Fibroblast of skin of left quadriceps (primary cell): ENCODE results near the gene RIPK3.
"Not testable (repeated sequence)": the region's sequence is repeated elsewhere in the genome, so short reads cannot be mapped to it uniquely, and the experiment has no call there.

Experiments
- DNase-seq, 2 experiments: peaks; one replicate each; pipeline ENCODE4 v3.0.0-alpha.2; 2013; ENCODE audit warnings: low read depth in 2 of 2

RIPK3 gene

DNA sequence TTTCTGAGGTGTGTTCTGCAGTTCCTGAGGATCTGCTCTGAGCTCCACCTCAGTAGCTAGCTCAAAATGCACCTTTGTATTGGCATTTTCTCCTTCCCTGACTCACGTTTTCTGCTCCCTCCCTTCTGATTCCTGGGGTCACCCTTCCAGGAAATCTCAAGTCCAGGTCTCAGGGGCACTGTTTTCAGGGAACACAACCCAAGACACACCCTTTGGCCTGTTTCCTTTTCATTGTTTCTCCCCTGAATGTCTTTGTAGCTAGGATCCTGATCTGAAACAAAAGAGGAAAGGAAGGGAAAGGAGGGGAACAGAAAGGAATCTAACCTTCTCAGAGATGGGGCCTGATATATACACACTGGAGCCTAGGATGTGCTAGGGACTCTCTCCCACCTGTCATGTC is 7.3 kb upstream of the RIPK3 start:
- no peak for DNase-seq

DNA sequence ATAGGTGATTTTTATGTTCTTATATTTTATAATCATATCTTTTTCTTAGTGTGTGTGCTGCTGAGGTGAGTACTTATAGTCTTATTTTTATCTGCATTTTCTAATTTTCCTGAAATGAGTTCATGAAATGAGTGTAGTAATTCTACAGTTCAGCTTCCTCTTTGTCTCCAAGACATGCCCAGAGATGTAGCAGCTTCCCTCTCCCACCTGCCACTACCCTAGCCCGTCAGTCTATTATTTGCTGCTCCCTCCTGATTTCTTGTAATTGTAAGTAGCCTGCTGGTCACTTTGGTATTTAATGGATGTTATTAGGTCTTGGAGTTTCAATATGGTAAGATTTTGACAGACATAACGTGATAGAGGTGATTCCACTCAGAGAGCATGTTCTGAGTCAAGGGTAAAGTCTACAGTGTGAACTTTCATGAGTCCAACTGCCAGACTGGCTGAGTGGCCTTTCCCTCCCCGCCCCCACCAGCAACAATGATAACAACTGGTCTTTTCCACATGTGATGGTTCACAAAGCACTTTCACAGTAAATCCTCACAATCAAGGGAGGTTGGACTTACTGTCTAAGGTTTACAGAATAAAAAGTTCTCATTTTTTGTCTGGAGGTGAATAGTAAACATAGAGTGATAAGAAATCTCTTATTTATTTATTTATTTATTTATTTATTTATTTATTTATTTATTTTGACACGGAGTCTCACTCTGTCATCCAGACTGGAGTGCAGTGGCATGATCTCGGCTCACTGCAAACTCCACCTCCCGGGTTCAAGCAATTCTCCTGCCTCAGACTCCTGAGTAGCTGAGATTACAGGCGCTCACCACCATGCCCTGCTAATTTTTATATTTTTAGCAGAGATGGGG is 4.2 kb upstream of the RIPK3 start:
- no peak for DNase-seq

DNA sequence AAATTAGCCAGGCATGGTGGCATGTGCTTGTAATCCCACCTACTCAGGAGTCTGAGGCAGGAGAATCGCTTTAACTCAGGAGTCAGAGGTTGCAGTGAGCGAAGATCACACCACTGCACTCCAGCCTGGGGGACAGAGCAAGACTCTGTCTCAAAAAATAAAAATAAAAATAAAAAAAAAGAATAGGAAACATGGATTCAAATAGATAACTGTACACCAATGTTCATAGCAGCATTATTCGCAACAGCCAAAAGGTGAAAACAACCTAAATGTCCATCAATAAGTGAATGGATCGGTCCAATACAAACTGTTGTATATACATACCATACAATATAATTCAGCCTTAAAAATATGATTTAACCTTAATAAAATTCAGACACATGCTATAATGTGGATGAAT is 3.1 kb upstream of the RIPK3 start:
- DNase-seq = no peak

DNA sequence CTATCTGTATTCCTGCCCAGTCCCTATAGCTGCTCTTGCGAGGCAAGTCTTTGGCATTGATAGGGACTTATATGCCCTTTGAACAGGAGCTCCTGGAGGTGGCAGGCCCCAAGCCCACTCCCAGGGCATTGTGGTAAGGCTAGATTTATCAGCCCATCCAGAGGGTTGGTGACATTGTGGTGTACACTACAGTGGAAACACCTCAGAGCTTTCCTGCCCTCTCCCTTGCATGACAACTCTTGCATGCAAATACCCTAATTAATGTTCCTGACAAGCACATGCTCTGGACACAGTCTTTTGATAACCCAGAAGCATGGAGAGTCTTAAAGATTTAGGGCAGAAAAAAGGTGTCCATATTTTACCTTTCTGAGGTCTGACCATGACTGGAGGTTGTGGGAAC is 815 bp upstream of the RIPK3 start:
- no peak for DNase-seq

DNA sequence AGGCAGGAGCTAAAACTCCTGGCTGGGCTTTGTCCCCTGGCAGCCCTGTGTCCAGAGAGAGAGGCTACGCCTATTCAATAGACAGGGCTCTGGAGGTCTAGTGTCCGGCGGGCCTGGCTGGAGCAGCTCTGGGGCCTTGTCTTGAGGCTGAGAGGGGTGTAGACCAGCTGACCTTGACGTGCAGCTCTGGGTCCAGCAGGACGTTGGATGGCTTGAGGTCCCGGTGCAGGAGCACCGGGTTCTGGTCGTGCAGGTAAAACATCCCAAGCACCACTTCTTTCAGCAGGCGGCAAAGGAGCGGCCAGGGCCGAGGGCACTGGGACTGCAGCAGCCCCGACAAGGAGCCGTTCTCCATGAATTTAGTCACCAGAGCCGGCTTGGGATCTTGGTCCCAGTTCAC is 948 bp downstream of the RIPK3 start:
- no peak for DNase-seq

DNA sequence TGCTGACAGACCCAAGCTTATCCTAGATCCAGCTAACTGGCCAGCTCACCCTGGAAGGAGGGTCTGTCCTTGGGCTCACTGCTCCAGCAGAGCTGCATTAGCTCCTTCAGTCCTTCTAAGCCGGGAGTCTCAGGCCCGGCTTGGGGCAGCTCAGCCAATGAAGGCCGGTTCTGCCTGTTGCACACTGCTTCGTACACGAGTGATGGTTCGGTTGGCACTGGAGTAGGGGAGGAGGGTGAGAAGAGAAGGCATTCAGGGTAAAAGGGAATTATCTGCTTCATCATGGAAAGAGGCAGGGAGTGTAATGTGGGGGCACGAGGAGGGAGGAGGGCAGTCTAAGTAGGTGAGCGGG is 2.0 kb downstream of the RIPK3 start:
- no peak for DNase-seq

DNA sequence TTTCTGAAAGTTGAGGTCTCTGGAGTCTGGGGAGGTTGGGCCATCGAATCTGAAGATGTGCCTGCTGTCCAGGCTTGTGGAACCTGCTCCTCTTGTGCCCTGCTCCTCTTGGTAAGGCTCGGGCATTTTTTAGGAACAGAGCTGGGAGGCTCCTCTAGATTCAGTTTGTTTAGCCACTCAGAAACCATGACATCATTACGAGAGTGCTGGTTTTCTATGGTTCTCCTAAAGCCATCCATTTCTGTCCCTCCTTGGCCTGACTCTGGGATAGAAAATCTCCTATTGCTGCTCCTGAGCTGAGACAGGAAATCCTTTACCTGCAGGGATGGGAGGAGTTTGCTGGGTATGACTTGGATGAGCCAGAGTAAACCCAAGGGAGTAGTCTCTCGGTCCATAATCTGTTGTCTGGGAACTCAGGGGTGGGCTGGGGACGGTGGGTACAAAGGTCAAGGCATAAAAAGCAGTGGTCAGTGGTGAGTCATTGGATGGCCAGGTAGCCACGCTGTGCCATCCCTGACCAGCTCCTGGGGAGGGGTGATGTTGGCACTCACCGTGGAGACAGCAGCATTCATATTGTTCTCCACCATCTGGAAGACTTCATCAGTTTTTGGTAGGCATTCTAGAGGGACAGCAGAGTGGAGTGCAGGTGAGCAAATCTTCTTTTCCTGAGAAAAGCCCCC is 2.5 kb downstream of the RIPK3 start:
- DNase-seq = no peak

DNA sequence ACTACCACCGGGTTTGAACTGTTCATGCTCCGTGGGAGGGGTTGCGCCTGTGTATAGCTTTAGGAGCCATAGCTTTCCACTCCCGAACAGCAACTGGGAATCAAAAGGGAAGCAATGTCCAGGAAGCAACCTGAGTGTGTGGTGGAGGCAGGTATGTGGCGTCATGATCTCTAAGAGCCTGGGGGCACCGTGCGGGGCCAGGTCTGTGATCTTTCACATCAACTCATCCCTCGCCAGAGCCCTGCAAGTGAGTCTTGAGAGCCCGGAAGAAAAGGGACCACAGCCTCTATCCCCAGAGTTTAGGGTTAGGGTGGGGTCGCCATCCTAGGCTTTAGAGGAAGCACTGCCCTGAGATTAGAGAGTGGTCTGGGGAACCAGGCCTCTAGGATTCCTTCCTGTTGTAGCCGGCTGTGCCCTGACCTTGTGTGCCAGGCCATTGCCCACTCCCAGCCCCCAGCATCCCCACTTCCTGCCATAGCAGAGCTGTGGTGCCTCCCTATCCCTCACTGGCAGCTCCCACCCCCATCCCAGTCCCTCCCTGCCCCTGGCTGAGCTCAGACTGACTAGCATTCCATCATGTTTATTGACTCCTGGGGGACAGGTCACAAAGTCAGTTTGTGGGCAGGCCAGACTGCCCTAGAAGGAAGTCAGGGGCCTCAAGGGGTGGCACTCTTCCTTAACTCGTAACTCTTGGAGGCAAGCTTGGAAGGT is 4.2 kb downstream of the RIPK3 start:
- DNase-seq = no peak

DNA sequence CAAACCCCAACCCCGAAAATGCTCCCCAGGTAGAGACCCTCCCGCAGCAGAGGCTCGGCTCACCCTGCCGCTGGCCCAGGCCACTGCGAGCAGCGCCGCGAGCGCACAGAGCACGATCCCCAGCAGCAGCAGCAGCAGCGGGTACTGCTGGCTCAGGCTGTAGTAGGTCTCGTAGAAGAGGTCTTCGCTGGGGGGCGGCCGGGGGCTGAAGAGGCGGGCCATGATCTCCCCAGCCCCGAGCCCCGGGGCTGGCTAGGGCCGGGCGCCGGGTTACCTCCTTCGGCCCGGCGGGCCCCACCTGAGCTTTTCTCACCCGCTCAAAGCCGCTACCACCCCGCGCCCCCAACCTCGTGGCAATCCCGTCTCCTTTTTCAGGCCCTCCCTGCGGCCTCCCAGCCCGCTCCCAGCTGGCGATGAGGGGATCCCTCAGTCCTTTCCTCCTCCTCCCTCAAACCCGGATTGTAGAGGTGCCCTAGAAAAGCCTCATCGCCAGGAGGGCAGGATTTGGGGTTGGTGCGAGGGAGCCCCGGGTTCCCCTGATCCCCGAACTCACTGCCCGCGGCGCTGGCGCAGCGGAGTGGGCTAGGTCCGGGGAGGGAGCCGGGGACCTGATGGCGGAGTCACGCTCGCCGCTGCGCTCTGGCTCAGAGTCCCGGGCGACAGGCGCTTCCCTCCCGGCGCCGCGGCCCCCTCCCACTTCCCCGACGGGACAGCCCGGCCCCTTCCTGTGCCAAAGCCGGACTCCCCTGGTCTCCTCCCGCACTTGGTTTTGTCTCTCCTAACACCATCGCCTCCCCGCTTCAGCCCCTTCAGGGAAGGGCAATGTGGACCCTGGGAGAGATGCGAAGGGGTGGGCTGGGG is 5.1 kb downstream of the RIPK3 start, which contains the start of gene ADCY4:
Gene ADCY4, minus strand, starts transcription at position 641 of the 861 bp plus-strand sequence. Its CDS starts 419 bp downstream, at position 222.
- no peak for DNase-seq

DNA sequence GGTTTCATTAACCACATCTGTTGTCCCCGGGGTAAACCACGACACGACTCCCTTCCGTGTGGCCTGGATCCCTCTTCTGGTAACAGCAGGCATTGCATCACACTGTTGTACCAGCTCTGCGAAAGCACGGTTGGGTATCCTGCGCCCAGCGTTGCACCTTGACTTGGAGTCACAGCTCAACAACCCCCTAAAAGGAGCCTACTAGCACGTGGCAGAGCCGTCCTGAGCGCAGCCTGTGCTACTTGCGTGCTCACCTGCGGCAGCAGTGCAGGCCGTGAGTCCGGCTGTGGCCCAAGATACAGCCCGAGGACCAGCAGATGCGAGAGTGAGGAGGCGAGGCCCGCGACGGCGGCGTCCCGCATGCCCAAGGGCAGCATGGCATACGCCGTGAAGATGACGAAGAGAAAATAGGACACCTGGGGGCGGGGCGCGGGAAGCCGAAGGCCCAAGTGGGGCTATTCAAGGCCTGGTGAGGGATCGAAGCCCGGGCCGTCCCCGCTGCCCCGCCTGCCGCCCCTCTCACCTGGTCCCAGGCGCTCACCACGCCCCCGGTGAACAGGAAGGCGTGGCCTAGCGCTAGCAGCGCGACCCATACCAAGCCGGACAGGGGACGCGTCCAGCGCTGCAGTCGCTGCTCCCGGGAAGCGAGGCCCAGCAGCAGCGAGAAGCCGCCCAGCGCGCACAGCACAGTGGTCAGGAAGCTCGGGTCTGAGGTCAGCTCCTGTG is 7.4 kb downstream of the RIPK3 start:
- DNase-seq = no peak

DNA sequence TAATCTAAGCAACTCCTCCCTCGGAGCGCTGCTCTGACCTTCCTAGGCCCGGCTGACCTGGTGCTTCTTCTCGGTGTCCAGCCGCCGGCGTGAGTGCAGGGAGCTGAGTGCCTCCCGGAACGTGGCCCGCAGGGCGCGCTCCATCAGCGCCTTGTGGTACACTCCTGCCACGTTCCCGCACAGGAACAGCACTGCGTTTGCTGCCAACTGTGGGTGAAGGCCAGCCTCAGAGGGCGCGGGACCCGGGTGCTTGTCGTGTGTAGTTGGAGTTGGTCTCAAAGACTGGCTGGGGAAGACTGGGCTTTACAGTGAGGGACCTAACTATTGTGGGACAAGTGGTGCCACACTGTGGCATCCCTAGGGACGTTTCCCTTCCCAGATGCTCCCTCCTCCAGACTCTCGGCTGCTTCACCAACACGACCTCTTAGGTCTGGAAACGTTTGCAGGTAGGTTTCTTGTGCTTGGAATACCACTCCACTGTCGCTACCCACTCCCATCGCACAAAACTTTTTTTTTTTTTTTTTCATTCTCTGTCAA is 8.0 kb downstream of the RIPK3 start:
- no peak for DNase-seq

DNA sequence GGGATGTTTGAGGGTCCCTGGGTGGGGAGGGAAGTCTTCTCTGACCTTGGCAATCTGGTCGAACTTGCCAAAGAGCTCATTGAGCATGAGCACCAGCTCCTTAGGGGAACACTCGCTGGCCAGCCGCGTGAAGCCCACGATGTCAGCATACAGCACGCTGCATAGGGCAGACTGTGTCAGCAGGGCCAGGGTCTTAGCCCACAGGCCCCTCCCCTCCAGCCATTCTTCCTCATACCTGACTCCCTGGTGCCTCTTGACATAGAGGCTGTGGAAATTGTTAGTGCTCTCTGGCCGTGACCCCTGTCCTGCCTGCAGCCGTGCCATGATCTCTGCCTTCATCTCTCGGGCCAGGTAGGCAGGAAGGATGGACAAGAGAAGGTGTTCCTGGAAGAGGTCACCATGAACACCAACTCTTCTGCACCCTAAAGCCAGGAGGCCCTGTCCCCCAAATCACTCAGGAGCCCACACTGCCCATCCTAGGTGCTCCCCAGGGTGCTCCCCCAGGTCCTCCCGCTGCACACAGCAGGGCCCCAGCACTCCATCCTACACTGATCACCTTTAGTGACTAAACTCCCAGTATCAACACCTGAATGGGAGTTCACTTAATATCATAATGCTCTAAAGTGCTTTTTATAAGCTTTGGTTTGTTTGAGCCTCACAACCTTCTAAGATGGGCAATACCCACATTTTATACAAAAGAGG is 8.7 kb downstream of the RIPK3 start:
- DNase-seq = no peak

DNA sequence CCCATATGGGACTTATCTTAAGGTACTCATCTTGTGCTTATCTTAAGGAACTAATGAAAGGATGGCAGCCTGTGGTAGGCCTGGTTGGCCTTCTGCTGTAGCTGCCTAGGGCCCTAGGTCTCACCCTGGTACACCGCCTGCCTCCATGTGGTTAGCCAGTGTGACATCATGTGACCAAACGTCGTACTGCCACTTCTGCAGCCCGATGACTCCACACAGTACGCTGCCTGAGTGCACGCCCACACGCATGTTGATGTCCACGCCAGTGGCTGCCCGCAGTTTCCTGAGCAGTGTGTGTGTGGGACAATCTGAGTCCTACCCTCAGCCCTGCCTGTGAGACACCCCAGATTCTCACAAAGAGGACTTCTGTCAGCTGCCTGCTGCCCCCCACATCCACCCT is 10.1 kb downstream of the RIPK3 start:
- no peak for DNase-seq

DNA sequence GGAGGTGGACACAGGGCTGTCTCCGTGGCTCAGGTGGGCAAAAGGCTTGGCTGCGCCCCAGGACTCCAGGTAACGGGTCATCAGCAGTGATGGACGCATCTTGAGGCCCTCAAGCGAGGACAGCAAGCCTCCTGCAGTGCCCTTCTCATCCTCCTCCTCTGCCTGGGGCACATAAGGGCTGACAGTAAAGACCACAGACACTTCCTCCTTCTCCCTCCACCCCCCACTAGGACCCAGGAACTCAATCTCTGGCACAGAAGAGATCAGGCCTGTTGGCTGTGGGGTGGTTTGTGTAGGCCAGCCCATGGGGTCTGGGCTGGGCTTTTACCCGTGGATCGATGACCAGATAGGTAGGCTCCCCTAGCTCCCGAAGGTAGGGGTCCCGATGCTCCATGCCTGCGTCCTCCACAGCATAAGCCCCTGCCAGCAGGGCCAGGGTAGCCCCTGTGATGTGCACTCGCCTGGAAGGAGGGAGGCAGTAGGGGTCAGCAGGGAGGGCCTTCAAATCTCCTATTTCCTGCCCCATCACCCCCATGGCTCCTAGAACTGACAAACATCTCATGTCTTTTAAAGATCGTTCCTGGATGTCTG is 10.6 kb downstream of the RIPK3 start:
- DNase-seq = no peak

DNA sequence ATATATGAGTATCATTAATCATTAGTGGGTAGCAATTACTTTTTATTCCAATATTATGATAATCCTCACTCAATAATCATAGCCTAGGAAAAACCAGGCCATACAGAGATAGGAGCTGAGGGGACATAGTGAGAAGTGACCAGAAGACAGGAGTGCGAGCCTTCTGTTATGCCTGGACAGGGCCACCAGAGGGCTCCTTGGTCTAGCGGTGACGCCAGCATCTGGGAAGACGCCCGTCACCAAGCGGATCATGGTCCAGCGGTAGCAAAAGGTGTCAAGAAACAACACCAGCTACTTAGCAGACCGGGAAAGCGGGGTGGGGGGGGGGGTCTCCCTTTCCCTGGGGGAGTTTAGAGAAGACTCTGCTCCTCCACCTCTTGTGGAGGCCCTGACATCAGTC is 11.9 kb downstream of the RIPK3 start:
- DNase-seq = not testable (repeated sequence)

DNA sequence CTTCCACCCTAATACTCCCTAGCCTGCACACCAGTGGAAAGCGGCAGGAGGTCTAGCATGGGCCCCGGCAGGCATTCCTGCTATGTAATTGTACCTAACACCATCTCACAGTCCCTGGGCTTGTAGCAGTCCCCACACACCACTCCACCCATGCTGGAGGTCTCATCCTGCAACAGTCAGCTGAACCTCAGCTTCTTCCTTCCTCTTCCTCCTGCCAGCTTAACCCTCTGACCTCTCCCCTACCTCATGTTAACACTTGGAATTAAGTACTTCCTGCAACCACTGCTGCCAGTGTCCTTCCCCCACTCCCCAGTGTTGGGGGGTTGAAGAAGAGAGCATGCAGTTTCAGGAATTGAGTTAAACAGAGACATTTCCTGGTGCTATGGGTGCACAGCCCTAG is 12.5 kb downstream of the RIPK3 start:
- no peak for DNase-seq

DNA sequence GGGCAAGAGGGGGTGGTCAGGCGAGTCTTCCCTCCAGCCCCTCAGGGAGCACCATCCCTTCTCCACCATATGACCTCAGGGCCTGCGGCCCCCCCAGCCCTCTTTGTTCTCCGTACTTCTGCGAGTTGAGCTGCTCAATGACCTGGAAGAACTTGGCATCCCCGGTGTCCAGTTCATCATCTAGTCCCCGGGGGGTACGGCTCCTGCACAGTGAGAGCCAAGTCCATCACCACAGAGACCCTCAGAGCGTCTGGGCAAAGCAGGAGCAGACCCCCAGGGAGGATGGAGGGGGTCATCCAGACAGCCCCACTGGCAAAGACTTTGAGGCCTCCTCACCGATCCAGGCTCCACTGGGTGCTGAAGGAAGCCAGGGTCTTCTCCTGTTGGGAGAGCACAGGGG is 13.8 kb downstream of the RIPK3 start:
- DNase-seq = no peak

DNA sequence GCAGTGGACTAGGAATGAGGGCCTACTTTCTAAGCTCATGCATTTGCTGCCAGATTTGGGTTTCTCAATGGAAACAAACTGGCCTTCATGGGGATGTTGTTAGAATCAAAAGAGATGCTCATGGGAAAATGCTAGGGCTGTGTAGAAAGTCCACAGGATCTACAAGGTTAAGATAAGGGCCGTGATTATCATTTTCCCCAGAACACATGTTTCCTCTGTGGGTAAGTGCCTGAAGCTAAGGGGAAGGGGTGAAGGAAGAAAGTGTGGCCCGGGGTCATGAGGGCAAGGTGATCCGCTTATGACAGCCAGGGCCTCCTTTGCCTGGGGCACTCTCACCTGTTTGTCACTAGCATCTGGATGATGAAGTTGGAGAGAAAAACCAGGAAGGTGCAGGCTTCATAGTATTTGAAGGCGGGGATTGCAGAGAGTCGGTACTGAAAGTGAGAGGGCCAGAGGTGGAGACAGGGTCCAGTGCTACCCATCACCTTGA is 14.7 kb downstream of the RIPK3 start:
- no peak for DNase-seq

DNA sequence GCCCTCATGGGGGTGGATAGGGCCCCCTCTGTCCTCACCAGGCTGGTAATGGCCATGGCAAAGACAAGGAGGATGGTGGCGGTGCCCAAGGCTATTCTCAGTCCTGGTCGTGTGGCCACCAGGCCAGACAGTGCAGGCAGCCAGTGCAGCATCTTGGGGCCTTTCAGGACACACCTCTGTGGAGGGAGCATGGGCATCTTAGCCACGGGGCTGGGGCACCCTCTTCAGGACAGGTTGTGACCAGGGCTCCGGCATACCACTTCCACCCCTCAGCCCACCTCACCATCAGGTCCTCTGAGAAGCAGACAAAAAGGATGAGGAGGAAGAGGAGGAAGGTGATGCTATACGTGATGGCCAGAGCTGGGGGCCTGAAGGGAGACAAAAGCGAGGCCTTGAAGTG is 15.8 kb downstream of the RIPK3 start:
- no peak for DNase-seq

DNA sequence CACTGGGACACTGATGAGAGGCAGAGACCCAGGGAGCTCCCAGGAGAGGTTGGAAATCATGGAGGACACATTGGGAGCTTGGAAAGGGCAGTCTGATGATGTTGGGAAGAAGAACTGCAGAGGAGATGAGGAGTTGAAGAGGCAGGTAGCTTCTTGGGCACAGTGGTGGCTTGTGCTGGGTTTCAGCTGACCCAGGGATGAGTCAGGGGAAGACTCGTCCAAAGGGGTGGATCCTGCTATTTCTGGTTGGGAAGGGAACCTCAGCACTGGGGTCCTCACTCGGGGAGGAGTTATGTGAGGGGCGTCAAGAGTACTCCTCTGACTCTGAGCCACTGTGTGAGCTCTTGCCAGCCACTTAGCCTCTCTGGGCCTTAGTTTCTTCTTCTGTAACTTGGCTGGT is 16.4 kb downstream of the RIPK3 start:
- no peak for DNase-seq
